ENCODE results near the gene SLC39A7.
A peak's percentile ranks its signal among the peaks of the same experiment; 100 is the strongest.

Gene SLC39A7

DNA sequence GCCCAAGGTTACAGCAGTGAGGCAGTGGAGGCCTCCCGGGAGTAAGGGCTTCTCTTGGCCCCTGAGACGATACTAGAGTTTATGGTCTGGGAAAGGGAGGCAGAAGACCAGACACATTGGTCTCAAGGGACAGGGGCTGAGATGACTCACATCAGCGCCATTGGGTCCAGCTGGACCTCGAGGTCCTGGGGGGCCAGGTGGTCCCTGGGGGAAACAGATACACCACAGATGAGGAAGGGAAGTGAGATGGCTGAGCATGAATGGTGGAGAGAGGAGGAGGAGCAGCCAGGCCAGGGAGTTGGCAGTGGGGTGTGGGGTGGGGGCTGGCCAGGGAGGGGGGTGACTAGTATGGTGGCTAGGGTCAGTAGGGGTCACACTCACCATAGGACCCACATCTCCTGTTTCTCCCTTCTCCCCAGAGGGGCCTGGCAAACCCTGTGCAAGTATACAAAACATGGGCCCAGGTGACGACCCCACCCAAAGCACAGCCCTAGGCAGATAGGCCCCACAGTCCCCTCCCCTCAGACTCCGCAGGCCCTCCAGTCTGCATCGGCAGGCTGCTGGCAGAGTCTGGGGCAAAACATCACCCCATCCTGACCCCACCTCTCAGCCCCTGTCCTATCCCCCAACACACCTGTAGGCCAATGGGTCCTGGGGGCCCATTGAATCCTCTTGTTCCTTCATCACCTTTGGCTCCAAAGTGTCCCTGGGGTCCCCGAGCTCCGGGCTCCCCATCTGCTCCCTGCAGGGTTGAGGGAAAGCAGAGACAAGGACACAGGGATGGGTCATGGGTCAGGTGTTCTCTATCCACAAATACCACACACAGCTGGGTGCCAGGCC lies 30.3 kb upstream of the SLC39A7 start:
- Histone ChIP-seq H3K27me3 (ENCODE audit: insufficient read depth, insufficient read length) (no peaks in the 10 kb centered on the region), H3K4me3 (ENCODE audit: insufficient read length, low read depth) (no peak overlapping the region), H3K36me3 (ENCODE audit: insufficient read depth, insufficient read length, low read length) (no peaks in the 10 kb centered on the region), H3K9me3 (ENCODE audit: insufficient read depth, low read length) (no peaks in the 10 kb centered on the region), H3K9ac (ENCODE audit: insufficient read length, low read depth) (no peak overlapping the region), H3K4me1 (ENCODE audit: insufficient read depth, insufficient read length) (no peaks in the 10 kb centered on the region)
- DNase-seq (ENCODE audit: low read depth, low spot score): no peak
- TF ChIP-seq YY1 (IDR thresholded peaks at IDR 0.05; ENCODE audit: insufficient read depth, insufficient read length): no peak

DNA sequence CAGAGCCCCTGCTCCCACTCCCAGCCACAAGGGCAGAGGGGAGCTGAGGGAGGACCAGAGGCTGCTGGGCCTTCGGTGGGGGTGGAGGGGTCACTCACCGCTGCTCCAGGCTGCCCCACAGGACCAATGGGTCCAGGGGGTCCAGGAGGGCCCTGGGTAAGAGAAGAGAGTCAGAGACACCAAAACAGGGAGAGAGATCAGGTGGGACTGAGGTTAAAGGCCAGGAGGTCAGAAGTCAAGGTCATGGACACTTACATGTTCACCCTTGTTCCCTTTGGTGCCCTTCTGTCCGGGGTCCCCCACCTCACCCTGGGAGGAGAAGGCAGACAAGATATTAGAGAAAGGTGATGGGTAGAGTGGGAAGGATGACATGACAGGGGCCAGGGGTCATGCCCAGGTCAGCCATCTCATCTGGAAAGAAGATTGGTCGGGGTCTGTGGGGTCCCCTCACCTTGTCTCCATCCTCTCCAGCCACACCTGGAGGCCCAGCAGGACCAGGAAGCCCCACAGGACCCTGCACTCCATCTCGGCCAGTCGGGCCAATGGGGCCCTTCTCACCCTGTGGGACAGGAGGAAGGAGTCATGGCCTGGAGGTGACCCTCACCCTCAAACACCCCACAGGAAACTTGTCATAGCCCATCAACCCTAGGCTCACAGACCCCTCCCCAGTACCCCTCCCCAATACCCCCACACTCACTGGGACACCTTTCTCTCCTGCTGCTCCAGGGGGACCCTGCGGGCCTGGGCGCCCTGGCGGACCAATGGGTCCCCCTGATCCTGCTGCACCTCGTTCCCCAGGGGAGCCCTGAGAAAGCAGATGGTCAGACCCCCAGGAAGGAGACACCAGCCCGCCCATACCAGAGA lies 29.4 kb upstream of the SLC39A7 start:
- no peaks in the 10 kb centered on the region for H3K9me3 ChIP-seq (ENCODE audit: insufficient read depth, low read length)
- H3K36me3 ChIP-seq (ENCODE audit: insufficient read depth, insufficient read length, low read length): no peaks in the 10 kb centered on the region
- no peaks in the 10 kb centered on the region for H3K27me3 ChIP-seq (ENCODE audit: insufficient read depth, insufficient read length)
- no peak overlapping the region for H3K9ac ChIP-seq (ENCODE audit: insufficient read length, low read depth)
- no peak for TF ChIP-seq SUZ12 (IDR thresholded peaks at IDR 0.05; ENCODE audit: extremely low read depth, insufficient read depth, insufficient read length)
- TF ChIP-seq ZNF274 (IDR thresholded peaks at IDR 0.05; ENCODE audit: low read depth, low read length): no peak
- no peak for TF ChIP-seq YY1 (IDR thresholded peaks at IDR 0.05; ENCODE audit: insufficient read depth, insufficient read length)
- DNase-seq (ENCODE audit: low read depth, low spot score): no peak
- H3K4me3 ChIP-seq (ENCODE audit: insufficient read length, low read depth): no peak overlapping the region
- H3K4me1 ChIP-seq (ENCODE audit: insufficient read depth, insufficient read length): no peaks in the 10 kb centered on the region

DNA sequence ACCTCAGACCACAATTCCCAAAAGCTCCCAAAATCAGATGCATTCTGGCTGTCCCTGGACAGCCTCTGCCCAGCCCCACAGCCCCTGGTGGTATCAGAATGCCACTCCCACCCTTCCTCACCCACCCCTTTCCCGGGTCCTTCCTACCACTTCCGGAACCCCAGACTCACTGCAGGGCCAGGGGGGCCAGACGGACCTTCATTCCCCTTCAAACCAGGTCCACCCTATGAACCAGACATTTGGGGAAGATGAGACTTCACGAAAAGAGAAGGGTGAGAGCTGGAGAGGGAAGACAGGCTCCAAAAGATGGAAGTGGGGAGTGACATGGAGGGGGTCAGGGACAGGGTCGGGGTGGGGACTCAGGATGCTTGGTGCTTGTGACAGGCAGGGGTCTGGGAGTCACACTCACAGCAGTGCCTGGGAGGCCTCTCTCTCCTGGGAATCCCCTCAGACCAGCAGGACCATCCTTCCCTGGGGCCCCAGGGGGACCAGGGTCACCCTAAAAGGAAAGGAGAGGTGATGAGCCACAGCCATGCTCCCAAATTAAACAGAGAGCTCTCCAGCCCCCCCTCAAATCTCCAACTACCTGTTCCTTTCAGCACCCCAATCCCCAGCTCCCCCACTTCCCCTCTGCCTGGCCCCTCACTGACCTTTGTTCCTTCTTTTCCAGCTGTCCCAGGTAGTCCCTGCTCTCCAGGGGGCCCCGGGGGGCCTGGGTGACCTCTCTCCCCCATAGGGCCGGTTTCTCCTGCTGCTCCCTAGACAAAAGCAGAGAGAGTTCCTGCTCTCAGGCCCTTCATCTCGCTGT lies 28.6 kb upstream of the SLC39A7 start:
- Histone ChIP-seq H3K4me1 (ENCODE audit: insufficient read depth, insufficient read length) (no peaks in the 10 kb centered on the region), H3K36me3 (ENCODE audit: insufficient read depth, insufficient read length, low read length) (no peaks in the 10 kb centered on the region), H3K9me3 (ENCODE audit: insufficient read depth, low read length) (no peaks in the 10 kb centered on the region), H3K4me3 (ENCODE audit: insufficient read length, low read depth) (no peak overlapping the region), H3K27me3 (ENCODE audit: insufficient read depth, insufficient read length) (no peaks in the 10 kb centered on the region), H3K9ac (ENCODE audit: insufficient read length, low read depth) (no peak overlapping the region)
- no peak for TF ChIP-seq ZNF274 (IDR thresholded peaks at IDR 0.05; ENCODE audit: low read depth, low read length)
- no peak for TF ChIP-seq SUZ12 (IDR thresholded peaks at IDR 0.05; ENCODE audit: extremely low read depth, insufficient read depth, insufficient read length)
- no peak for TF ChIP-seq YY1 (IDR thresholded peaks at IDR 0.05; ENCODE audit: insufficient read depth, insufficient read length)
- DNase-seq (ENCODE audit: low read depth, low spot score): no peak

DNA sequence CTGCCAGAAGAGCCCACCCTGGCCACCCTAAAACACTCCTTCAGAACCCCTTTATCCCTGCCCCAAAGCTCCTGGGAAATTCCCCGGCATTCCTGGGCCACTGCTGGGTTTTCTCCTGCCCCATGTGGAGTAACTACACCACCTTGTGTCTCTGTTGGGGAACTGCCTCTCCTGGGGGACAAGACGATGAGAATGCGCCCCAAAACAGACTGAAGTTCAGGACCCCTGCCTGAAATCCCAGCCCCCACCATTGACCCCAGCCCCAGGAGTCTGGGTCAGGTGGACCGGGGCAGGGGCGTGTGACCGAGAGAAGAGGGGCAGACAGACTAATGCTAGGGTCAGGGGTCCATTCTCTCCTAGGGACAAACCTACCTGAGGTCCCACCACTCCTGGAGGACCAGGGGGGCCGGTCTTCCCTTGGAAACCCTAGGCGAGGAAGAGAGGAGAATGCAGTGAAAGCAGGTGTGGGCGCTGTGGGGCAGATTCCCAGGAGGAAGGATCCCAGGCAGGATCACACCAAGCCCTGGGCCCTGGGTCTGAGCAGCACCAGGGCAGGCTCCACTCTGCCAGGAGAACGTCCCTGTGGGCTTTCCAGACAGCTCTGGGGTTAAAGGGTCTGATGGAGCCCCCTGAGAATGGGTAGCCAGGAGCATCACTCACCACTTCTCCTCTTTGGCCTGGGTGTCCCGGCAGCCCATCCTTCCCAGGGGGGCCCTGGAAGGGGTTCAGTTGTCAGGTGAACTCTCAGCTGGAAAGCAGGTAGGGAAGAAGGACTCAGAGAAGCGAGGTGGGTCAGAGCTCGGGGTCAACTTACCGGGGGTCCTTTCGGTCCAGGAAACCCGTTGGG lies 27.8 kb upstream of the SLC39A7 start:
- no peaks in the 10 kb centered on the region for H3K9me3 ChIP-seq (ENCODE audit: insufficient read depth, low read length)
- no peak overlapping the region for H3K4me3 ChIP-seq (ENCODE audit: insufficient read length, low read depth)
- TF ChIP-seq SUZ12 (IDR thresholded peaks at IDR 0.05; ENCODE audit: extremely low read depth, insufficient read depth, insufficient read length) (no peak), ZNF274 (IDR thresholded peaks at IDR 0.05; ENCODE audit: low read depth, low read length) (no peak), YY1 (IDR thresholded peaks at IDR 0.05; ENCODE audit: insufficient read depth, insufficient read length) (no peak)
- H3K27me3 ChIP-seq (ENCODE audit: insufficient read depth, insufficient read length): no peaks in the 10 kb centered on the region
- no peaks in the 10 kb centered on the region for H3K36me3 ChIP-seq (ENCODE audit: insufficient read depth, insufficient read length, low read length)
- no peaks in the 10 kb centered on the region for H3K4me1 ChIP-seq (ENCODE audit: insufficient read depth, insufficient read length)
- H3K9ac ChIP-seq (ENCODE audit: insufficient read length, low read depth): no peak overlapping the region
- DNase-seq (ENCODE audit: low read depth, low spot score): peak; percentile 23

DNA sequence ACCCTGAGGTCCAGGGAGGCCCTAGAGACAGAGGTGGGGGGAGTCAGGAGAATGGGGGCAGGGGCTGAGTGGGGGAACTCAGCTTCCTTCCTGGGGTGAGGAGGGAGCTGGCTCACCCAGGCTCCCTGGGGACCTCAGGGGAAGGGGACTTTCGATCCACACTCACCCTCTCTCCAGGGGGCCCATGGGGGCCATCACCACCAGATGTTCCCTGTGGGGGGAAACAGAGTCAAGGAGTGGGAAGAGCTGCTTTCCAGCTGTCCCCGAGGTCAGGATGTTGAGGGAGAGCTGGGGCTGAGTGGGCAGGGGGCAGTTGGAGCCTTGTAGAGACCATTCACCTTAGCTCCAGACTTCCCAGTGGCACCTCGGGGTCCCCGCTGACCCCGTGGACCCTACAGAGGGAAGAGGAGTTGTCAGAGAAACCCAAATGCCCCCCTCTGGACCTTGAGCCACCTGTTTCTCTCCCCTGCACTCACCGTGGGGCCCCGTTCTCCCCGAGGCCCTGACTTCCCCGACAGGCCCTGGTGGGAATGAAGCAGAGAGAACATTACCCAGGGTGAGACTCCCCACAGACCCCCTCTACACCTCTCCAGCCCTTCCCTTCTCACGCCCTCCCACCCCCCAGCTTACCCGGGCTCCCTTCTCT lies 27.0 kb upstream of the SLC39A7 start:
- H3K4me1 ChIP-seq (ENCODE audit: insufficient read depth, insufficient read length): no peaks in the 10 kb centered on the region
- no peaks in the 10 kb centered on the region for H3K9me3 ChIP-seq (ENCODE audit: insufficient read depth, low read length)
- no peak overlapping the region for H3K9ac ChIP-seq (ENCODE audit: insufficient read length, low read depth)
- H3K36me3 ChIP-seq (ENCODE audit: insufficient read depth, insufficient read length, low read length): no peaks in the 10 kb centered on the region
- TF ChIP-seq YY1 (IDR thresholded peaks at IDR 0.05; ENCODE audit: insufficient read depth, insufficient read length) (no peak), ZNF274 (IDR thresholded peaks at IDR 0.05; ENCODE audit: low read depth, low read length) (no peak), SUZ12 (IDR thresholded peaks at IDR 0.05; ENCODE audit: extremely low read depth, insufficient read depth, insufficient read length) (no peak)
- H3K27me3 ChIP-seq (ENCODE audit: insufficient read depth, insufficient read length): no peaks in the 10 kb centered on the region
- no peak for DNase-seq (ENCODE audit: low read depth, low spot score)
- no peak overlapping the region for H3K4me3 ChIP-seq (ENCODE audit: insufficient read length, low read depth)

DNA sequence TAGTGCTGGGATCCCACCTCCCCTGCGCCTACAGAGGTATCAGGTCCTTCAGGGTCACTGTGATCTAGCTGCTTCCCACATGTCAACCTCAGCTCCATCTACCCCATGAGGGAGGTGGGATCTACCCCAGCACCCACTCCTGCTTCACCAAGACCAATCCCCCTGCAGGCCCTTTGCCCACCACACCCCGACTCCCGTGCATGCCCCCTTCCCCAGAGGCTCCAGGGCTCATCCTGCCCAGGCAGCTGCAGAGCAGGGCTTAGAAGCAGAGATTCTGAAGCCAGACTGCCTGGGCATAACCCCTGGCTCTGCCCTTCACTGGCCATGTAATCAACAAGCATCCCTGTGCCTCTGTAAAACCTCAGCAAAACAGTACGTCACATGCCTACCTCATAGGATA lies 25.9 kb upstream of the SLC39A7 start:
- H3K4me1 ChIP-seq (ENCODE audit: insufficient read depth, insufficient read length): no peaks in the 10 kb centered on the region
- H3K36me3 ChIP-seq (ENCODE audit: insufficient read depth, insufficient read length, low read length): no peaks in the 10 kb centered on the region
- no peaks in the 10 kb centered on the region for H3K9me3 ChIP-seq (ENCODE audit: insufficient read depth, low read length)
- H3K9ac ChIP-seq (ENCODE audit: insufficient read length, low read depth): no peak overlapping the region
- H3K4me3 ChIP-seq (ENCODE audit: insufficient read length, low read depth): no peak overlapping the region
- TF ChIP-seq SUZ12 (IDR thresholded peaks at IDR 0.05; ENCODE audit: extremely low read depth, insufficient read depth, insufficient read length): no peak
- TF ChIP-seq YY1 (IDR thresholded peaks at IDR 0.05; ENCODE audit: insufficient read depth, insufficient read length): no peak
- no peak for TF ChIP-seq ZNF274 (IDR thresholded peaks at IDR 0.05; ENCODE audit: low read depth, low read length)
- no peak for DNase-seq (ENCODE audit: low read depth, low spot score)
- H3K27me3 ChIP-seq (ENCODE audit: insufficient read depth, insufficient read length): no peaks in the 10 kb centered on the region

All from NT2/D1 (cell line).